Globus pallidus (tissue), 1 donor: ENCODE results near the gene CMSS1.
"Not testable (repeated sequence)": the region's sequence is repeated elsewhere in the genome, so short reads cannot be mapped to it uniquely, and the experiment has no call there.

Experiments used
- DNase-seq: peaks from one replicate; pipeline ENCODE4 v3.0.0-alpha.2; 2015; ENCODE audit warnings: low spot score

Gene CMSS1

DNA sequence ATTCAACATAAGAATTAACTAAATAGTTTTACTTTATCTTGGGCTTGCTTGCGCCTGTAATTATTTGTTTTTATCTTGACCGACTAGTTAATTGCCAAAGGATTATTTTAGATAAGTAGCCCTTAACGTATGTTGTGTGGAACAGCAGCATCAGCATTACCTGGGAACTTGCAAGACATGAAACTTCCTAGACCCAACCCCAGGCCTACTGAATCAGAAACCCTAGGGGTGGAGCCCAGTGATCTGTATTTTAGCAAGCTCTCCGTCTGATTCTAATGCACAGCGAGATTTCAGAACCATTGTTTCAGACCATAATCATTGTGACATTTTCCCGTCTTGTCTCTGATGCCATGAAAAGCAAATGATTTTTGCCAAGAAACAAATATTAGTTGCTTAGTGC is 265.5 kb downstream of the CMSS1 start:
- no peak for DNase-seq

DNA sequence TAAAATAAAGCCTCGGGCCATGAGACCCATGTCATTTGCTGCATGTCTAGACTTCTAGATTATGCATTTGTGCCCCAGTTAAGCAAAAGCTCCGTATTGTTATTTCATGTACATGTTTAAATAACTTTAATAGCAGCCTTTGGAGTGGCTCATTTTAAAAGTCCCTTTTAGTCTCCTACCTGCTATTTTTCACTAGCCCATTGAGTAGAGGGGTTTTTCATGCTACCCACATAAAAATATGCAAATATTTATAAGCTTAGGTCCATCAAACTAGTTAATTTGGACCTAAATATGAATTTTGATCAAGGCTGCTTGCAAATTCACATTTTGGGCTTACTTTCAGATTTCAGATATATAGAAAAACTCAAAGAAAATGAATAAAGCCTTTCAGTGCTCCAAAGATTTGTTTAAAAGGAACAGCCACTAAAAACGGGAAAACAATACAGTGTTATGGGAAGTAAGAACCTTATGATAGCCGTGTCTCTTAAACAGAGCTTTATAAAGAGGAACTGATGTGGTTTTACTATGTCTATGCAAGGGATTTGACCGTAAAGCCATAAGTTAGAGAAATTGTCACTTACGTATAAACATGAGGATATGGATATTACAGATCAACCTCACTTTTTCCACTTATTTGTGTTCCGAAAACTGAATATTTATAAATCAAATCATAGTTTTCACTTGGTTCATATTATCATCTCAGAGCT is 266.6 kb downstream of the CMSS1 start:
- no peak for DNase-seq

DNA sequence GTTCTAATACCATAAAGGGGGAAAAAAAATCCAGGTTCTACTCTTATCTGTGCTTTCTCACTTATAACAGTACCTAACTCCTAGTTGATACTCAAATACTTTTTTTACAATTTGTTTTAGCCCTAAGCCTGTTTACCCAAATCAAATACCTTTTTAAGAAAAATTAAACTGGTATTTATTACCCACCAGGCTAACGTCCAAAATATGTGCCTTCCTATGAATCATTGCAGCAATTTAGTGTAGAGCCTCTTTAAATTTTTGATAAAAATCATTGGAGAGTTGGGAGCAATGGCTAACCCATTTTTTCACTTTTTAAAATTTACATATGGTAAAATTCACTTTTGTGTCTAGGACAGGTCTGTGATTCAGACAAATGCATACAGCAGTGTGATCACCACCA is 268.7 kb downstream of the CMSS1 start:
- no peak for DNase-seq

DNA sequence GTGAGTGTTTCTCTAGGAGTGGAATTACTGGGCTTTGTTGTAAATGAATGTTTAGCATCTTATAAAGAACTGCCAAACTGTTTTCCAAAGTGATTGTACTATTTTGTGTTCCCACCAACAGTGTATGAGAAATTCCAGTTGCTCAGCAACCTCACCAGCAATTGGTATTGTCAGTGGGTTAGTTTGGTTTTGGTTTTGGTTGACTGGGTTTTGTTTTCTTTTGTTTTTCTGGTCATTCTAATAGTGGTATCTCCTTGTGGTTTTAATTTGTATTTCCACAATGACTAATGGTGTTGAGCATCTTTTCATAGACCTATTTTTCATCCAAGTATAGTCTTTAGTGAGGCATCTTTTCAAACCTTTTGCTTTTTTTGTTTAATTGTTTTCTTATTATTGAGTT is 269.5 kb downstream of the CMSS1 start:
- no peak for DNase-seq

DNA sequence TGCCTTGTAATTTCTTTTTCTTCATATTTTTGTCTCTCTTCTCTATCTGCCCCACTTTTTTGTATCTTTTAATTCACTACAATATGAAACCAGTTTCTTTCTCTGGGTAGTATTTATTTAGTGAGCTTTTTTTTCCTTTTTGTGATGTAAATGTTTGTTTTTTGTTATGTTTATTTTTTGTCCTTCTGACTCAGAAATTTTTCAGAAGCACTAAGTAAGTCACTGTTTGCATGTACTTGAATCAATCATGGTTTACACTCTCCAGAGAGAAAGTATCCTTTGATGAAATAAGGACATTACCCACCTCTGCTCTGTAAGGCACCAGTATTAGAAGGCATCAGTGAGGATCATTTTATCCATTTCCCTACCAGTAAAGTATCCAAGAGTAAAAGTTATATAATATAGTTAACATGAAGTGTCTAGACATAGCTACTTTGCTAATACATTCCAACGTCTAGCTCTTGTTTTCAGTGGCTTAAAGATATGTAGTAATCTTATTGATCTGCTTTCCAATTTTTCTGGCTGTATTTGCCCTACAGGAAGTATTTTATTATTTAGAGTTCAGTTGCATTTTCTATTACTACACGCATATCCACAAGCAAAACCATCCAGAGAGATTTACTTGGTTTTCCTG is 271.2 kb downstream of the CMSS1 start:
- no peak for DNase-seq

DNA sequence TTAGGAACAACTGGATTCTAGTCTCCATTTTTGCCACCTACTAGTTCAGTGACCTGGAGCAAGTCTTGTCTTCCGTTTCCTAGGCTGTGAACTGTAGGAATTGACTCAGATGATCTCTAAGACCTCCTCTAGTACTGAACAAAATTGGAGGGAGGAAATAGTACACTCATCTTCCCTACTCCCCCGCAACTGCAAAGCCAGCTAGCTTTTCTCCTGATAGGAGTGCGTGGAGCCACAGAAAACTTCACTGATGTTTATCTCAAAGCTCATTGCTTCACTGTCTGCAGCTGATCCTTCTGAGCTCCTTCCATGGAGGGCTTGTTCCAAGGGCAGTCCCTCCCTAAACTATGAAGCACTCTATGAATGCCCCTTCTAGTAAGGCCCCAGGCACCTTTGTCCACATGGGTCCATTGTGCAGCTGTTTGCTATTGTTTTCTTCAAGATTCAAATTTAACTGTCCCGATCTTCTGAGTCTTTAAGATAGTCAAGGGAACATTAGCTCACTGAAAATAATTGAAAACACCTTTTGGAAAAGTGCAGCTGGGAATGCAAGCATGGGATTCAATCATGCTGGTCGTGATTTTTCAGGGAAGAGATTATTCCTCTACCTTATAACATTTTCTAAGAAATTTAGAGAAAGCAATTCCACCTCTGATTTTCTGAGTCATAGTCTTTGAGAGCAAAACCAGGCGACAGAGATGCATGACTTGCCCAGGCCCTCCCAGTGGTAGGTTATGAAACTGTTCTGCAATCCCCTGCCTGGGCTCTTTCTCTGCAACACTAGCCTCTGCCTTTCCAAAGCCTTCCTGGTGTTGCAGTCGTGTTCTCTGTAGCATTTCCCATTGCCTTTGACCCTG is 272.4 kb downstream of the CMSS1 start:
- no peak for DNase-seq

DNA sequence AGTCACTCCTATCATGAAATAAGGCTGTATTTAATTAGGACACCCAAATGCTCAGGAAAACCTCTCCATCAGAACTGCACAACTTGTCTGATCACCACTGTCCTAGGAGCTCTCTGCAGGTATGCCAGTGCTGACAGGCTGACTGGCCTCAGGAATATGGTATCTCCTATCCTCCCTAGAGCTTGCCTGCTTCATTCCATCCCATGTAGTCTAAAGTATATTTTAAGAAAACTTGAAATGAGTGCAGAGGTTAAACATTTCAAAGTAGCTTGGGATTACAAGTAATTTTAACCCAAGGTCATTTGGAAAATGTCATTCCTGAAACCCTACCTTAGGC is 273.0 kb downstream of the CMSS1 start:
- DNase-seq: no peak

DNA sequence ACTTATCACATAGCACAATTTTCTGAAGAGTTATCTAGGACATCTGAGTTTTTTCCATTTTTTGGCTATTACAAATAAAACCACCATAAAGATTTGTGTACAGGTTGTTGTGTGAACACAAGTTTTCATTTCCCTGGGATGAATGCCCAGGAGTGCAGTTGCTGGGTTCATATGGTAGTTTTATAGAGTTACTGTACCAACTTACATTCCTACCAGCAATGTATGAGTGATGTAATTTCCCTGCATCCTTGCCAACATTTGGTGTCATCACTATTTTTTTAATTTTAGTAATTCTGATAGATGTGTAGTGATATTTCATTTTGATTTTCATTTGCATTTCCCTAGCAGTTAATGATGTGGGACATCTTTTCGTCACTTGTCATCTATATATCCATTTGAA is 276.2 kb downstream of the CMSS1 start:
- DNase-seq: no peak

DNA sequence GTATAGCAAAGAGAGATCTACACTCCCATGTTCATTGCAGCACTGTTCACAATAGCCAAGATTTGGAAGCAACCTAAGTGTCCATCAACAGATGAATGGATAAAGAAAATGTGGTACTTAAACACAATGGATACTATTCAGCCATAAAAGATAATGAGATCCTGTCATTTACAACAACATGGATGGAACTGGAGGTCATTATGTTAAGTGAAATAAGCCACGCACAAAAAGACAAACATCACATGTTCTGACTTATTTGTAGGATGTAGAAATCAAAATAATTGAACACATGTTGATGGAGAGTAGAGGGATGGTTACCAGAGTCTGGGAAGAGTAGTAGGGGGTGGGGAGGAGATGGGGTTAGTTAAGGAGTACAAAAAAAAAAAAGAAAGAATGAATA is 278.6 kb downstream of the CMSS1 start:
- not testable (repeated sequence) for DNase-seq

DNA sequence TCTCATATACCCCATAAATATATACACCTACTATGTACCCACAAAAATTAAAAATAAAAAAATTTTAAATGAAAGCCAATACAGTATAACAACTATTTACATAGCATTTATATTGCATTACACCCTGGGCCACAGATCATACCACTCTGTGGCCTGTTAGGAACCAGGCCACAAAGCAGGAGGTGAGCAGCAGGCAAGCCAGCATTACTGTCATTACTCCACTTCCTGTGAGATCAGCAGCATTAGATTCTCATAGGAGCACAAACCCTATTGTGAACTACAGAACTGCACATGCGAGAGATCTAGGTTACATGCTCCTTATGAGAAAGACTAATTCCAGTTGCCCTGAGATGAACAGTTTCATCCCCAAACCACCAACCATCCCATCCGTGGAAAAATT is 279.2 kb downstream of the CMSS1 start:
- DNase-seq: no peak

DNA sequence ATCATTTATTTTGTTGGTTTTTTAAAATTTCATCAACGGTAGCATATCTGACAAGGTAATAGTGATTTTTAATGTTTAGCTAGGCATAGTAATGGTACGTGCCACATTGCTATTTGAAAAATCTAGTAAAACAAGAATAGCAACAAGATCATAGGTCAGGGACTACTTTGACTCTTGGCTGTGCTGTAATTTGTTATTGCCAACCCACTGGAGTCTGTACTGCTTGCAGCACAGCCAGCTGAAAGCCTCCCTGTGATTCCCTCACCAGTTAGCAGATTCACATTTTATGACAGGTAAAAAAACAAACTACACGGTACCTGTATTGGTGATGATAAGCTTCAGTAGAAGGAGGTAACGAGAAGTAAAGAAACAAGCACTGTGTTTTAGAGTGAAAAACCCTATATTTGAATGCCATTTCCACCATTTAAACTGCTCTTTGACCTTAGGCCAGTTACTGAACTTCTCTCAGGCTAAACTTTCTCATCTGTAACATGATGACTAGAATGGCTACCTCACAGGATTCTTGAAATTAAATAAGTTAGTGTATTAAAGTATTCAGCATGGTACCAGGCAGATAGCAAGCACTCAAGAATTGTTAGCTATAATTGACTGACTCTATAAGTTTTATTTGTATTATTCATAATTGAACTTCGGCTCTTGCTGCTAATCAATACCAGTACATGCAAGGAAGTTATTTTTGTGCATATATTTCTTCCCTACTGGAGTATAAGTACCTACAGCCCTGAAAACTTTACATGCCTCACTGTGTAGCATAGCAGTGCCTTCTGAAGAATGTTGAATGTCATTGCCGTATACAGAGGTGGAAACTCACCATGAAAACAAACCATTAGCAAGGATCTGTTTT is 280.5 kb downstream of the CMSS1 start:
- DNase-seq: no peak

DNA sequence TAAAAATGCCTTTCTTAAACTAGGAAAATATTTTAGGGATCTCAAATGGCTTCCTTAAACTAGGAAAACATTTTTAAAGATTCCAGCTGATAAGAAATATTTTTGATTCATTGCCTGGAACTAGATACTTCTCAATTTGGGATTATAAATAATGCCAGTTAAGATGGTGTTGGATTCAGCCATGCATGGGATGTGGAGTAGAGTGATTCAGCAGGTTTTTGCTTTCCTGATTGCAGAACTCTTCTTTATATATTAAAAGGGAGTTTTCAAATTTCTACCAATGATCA is 281.1 kb downstream of the CMSS1 start:
- no peak for DNase-seq

DNA sequence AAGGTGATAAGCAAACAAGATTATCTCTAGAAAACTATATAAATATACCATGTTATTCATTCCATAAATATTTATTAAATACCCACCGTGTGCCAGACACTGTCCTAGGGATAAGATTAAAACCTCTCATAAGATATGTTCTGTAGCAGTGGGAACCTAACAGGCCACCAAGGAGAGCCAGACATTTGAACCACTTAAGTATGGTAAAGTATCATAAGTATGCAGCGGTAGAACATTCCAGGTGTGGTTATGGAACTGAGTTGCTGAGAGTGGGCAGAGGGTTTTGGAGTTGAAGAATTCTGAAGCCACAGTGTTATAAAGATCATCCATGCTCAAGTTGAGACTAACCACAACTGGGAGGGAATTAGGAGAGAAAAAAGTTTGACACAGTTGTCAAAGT is 282.0 kb downstream of the CMSS1 start:
- no peak for DNase-seq

DNA sequence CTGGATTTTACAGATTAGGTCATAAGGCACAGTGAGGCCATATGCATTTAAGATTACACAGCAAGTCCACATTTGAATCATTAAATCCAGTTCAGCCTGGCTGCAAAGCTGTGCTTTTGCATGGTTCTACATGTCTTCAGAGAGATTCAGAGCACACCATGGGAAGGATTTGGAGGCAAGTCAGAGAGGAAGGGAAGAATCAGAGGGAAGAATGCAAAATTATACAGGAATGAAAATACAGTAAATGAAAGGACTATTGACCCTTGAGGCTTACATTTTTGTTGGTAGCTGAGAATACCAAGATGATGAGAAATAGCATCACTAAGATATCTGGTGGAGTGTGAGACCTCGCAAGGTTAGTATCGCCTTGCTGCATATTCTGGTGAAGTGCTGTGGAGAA is 282.8 kb downstream of the CMSS1 start:
- DNase-seq: no peak

DNA sequence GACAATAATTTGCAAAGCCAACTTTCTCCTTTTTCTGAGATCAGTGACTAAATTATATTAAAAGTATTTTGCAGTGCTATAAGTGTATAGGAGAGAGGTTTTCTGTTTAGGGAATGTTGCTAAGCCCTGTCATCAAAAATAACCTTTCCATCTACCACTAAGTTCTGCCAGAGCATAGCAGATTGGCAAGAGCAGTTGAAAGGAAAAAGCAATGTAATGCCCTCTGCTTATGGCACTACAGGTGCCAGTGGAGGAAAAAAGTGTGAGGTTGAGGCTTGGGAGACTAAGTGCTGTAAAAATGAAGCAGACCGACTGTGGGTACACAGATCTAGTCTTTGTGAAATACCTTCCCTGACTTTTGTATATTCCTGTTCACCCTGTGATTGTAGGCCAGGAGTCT is 285.1 kb downstream of the CMSS1 start:
- no peak for DNase-seq

DNA sequence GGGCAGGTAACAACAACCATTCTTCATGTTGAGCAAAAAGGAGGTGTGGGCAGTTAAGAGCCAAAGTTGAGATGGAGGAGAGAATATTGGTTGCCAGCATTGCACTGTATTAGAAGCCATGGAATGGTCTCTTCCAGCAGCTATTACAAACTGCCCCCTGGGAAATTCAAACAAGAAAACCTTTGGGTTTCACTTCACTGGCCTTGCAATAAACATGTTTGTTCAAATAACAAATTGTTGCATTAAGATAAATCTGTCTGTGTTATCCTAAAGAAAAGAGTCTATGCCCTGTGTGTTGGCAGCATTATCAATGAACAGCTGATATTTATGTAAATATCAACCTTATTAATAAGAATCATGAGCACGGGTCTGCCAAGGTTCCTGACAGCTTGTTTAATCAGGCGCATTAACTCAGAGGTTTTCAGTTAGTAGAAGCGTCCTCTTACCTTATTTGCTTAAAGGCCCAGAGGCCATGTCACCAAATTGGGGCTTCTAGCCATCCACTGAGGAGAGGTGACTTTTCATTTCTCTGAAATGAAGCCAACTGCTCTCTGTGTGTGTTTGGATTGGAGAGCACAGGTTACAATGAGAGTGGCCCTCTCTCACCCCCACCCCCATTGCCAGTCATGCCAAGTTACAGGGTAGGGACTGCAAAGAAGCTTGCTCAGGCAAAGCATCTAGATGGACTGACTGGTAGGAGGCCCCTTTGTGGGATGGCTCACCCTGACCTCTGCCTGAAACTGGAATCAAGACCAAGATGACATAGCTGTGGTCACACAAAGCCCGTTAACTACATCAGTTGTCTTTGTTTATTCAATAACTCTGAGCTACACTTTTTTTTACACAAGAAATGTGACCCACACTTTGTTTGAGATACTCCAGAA is 286.1 kb downstream of the CMSS1 start:
- no peak for DNase-seq

DNA sequence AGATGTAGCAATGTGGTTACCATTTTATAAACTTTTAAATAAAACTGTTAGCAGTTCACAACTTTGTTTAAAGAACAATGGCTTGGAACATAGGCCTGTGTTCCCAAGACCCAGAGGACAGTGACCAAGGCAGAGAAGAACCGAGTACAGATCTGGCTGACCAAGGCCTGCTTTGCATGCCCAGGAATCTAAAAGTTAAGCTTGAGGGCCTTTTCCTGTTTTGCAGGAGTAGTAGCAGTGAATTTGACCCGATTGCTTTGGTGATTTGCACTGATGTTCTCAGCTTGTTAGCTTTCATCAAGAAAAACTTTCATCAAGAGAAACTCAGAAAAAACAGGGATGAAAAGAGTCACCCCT is 286.8 kb downstream of the CMSS1 start:
- no peak for DNase-seq

DNA sequence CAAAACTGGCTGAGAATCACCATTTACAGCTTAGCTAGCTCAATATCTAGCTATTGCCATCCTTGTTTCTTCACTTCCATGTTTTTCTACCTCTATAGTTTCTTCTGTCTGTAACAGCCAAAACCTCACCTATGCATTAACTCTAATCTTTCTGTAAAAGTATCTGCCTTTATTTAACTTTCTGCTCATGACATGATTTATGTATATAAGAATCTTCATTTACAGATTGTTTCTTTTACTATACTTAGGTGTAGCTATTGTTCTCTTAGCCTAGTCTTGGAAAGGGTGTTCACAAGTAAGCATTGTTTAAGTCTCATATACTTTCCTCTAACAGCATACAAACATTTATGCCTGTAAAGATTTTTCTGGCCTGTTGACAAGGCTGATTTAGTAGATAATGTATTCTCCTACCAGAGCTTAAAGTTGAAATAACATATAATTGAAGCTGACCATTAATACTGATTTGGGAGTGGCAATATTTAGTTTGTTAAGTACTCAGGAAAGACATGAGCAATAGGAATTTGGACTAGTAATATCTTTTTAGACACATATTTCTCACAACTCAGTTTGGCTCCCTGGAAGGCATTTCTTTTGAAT is 287.3 kb downstream of the CMSS1 start:
- DNase-seq: no peak

DNA sequence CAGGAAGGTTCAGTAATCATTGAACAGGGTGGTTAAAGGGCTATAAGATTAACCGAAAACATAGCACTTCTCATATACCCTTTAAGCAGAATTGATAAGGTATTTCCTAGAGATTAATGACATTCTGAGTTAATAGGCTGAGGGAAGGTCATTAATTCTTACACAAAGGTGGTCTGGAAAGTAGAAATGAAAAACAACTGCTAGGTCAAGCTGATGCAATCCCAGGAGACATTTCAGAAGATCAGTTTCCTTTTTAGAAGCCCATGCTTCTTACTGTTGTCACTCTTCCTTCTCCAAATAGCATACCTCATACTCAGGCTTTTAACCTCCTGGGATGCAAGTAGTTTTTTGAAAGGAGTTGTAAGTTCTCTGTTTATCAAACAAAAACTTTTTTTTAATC is 287.8 kb downstream of the CMSS1 start:
- DNase-seq: no peak

DNA sequence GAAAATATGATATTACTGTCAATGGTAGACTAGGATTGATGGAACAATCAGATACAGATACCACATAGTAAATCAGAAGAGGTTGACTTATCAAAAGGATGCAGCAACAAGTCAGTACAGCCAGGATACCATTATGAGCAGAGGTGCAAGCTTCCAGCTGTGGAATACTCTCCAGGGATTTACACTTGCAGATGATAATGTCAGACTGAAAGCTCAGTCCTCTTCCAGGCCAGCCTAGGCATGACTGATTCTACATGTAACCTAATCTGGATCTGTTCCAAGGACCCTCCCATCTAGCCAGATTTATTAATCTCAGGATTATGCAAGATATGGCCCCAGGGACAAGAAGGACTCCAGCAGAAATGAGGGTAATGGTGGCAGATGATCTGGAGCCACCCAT is 288.4 kb downstream of the CMSS1 start:
- no peak for DNase-seq

DNA sequence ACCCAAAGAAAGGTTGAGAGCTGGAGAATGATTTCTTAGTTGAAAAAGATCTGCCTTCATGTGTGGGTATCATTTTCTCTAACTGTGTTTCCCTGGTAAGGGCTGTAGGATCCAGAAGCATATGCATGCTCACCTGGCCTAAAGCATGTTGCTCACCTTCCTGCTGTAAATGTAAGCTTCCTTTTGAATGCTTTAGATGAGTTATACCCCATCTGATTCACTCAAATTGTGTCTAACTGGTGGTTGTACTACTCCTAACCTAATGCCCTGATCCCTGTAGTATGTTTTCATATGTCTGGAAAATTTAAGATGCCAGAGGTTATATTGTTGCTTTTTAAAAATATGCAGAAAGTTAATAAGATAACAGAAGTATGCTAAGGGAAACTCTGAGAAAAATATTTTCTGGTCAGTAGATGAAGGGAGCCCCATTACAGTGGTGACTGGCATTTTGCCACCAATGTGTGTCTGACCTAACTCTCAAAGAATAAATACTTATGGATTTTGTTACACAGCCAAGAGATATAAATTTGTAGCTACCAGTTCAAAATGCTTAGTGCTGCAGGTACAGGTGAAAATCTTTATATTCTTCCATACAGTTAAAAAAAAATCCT is 289.0 kb downstream of the CMSS1 start:
- DNase-seq: no peak
